ENCODE data around the gene CBFA2T3. TPM values are rescaled to one million over a fixed set of nuclear protein-coding genes. Genes with fewer than 3 reads are reported as not detected.
"Not testable (repeated sequence)": the region's sequence is repeated elsewhere in the genome, so short reads cannot be mapped to it uniquely, and the experiment has no call there.

The CBFA2T3 gene
- total and polyA plus RNA-seq, 2 of the 8 experiments (the other 6 are each of a cell fraction or from before 2014, with no cell fraction given): 0.51 to 1.3 TPM

DNA sequence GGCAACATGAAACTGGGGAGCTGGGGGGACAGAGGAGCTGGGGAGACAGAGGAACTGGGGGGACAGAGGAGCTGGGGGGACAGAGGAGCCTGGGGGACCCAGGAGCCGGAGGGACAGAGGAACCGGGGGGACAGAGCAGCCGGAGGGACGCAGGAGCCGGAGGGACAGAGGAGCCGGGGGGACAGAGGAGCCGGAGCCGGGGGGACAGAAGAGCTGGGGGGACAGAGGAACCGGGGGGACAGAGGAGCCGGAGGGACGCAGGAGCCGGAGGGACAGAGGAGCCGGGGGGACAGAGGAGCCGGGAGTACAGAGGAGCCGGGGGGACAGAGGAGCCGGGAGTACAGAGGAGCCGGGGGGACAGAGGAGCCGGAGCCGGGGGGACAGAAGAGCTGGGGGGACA is 25.1 kb upstream of the CBFA2T3 start:
- not testable (repeated sequence) for H2AFZ ChIP-seq (ENCODE audit: low read length); H3K56ac ChIP-seq (replicated peaks; ENCODE audit: insufficient read length, low read depth, low read length); H3K4ac ChIP-seq (replicated peaks; ENCODE audit: insufficient read length, low read depth, low read length); DNase-seq (ENCODE audit: low read depth in 1 of 2, low spot score in 2 of 2); H3K36me3 ChIP-seq (ENCODE audit: control insufficient read depth in 2 of 4, insufficient read depth in 4 of 4, low read length in 3 of 4); H3K23me2 ChIP-seq (ENCODE audit: low read depth, low read length); H2BK120ac ChIP-seq (replicated peaks; ENCODE audit: low read depth, low read length); H2AK5ac ChIP-seq (ENCODE audit: low read depth, low read length); H4K5ac ChIP-seq (ENCODE audit: insufficient read length, low read depth, low read length); H3K4me3 ChIP-seq (ENCODE audit: extremely low read depth in 1 of 4, insufficient read depth in 2 of 4, low read depth in 3 of 4, low read length in 4 of 4); H4K20me1 ChIP-seq (replicated peaks in 1 of 2; ENCODE audit: control insufficient read depth in 1 of 2, insufficient read depth in 2 of 2, low read length in 2 of 2); H3K79me2 ChIP-seq (ENCODE audit: control insufficient read depth in 1 of 2, insufficient read depth in 2 of 2, low read length in 2 of 2); H4K91ac ChIP-seq (replicated peaks; ENCODE audit: insufficient read length, low read length); H4K8ac ChIP-seq (ENCODE audit: extremely low read depth, insufficient read depth, low read length); H3K79me1 ChIP-seq (ENCODE audit: low read depth, low read length); H2BK20ac ChIP-seq (ENCODE audit: low read length); H2BK5ac ChIP-seq (ENCODE audit: low read depth, low read length); H3K14ac ChIP-seq (ENCODE audit: insufficient read length); H3K18ac ChIP-seq (ENCODE audit: extremely low read depth, low read length); H3K27ac ChIP-seq (ENCODE audit: low read depth, low read length); H2BK15ac ChIP-seq (ENCODE audit: low read length); H2BK12ac ChIP-seq (ENCODE audit: low read depth, low read length); FAIRE-seq; H3K9ac ChIP-seq (replicated peaks in 1 of 4; ENCODE audit: extremely low read depth in 1 of 4, low read depth in 3 of 4, low read length in 3 of 4); H3K23ac ChIP-seq (ENCODE audit: insufficient read length)
- peaks cover 0 to 11% (median 5%) of the 10 kb centered on the region in 4 experiments; a peak in 5 of 7 replicates for H3K4me1 ChIP-seq (replicated peaks in 1 of 4; ENCODE audit: control insufficient read depth in 3 of 4, insufficient read depth in 4 of 4, low read length in 3 of 4)
- peaks cover 12 to 27% of the 10 kb centered on the region in 2 experiments for H3K9me3 ChIP-seq (ENCODE audit: insufficient read depth in 2 of 2, low read depth in 1 of 2, low read length in 1 of 2)
- CTCF ChIA-PET (ENCODE audit: partially characterized antibody): interaction anchor here (0.7 to 2.0 kb wide), 3 partner anchors 13 to 186 kb away, joined by 4 to 6 read pairs (median 4); no protein-coding TSS in a partner anchor
- no CpG with 5 or more reads among the region's 19 CpGs for WGBS, 2 experiments (ENCODE audit: extremely low coverage in 1 of 2, insufficient coverage in 1 of 2, insufficient read length in 1 of 2, insufficient replicate concordance in 2 of 2, low coverage in 1 of 2, low lambda C conversion rate in 2 of 2, missing lambda C conversion rate in 1 of 2)
- H3K4me2 ChIP-seq (ENCODE audit: insufficient read depth in 1 of 2, low read depth in 2 of 2, low read length in 2 of 2): 0 out of 4 replicates have a peak overlapping the region, but pooled peaks of 1 of the 2 experiments have one; percentile 12
- POLR2A ChIA-PET (ENCODE audit: partially characterized antibody): interaction anchor here (0.9 to 1.0 kb wide), 2 partner anchors 160 to 234 kb away, joined by 3 read pairs; no protein-coding TSS in a partner anchor
- H3K27me3 ChIP-seq (replicated peaks in 1 of 4; ENCODE audit: control insufficient read depth in 3 of 4, extremely low read depth in 1 of 4, insufficient read depth in 3 of 4, low read length in 3 of 4): peaks cover 0 to 18% (median 11%) of the 10 kb centered on the region in 4 experiments; a peak in 6 of 7 replicates
